GM12878 (cell line): ENCODE results near the gene IL37.

Experiments
- CTCF ChIP-seq, 3 experiments: IDR thresholded peaks in 2 of 3; conservative IDR thresholded peaks in 1 of 3; 2 replicates each; pipeline ENCODE4 v1.5.1; 2011; ENCODE audit warnings: low read depth in 3 of 3, low read length in 3 of 3, mild to moderate bottlenecking in 3 of 3, control low read depth in 2 of 3, moderate library complexity in 2 of 3, inconsistent platforms in 1 of 3, mixed read lengths in 1 of 3; ENCODE audit not compliant: control insufficient read depth in 2 of 3, insufficient read depth in 1 of 3; ENCODE audit errors: extremely low read depth in 1 of 3
- MEF2A ChIP-seq: IDR thresholded peaks from 2 replicates; pipeline ENCODE4 v1.6.1; 2011; ENCODE audit warnings: low read depth, mild to moderate bottlenecking, low read length, moderate library complexity; ENCODE audit not compliant: insufficient read depth
- POLR2A ChIP-seq: IDR thresholded peaks from 2 replicates; pipeline ENCODE4 v1.6.1; 2011; ENCODE audit warnings: low read depth, mild to moderate bottlenecking, low read length
- POLR2AphosphoS5 ChIP-seq: IDR thresholded peaks from 2 replicates; pipeline ENCODE4 v1.6.1; 2011; ENCODE audit warnings: mild to moderate bottlenecking, low read length, inconsistent platforms
- RAD51 ChIP-seq: fragments of 450-650 bp; IDR thresholded peaks from 2 replicates; pipeline ENCODE4 v1.6.1; 2016; ENCODE audit warnings: moderate library complexity, mild to moderate bottlenecking, inconsistent platforms
- RCOR1 ChIP-seq: conservative IDR thresholded peaks from 2 replicates; pipeline ENCODE4 v1.6.1; 2012; ENCODE audit warnings: low read depth, low read length, improper control_type of control experiment
- REST ChIP-seq: IDR thresholded peaks from 2 replicates; pipeline ENCODE4 v1.6.1; 2012; ENCODE audit warnings: mild to moderate bottlenecking, low read depth, low read length
- SRF ChIP-seq, 2 experiments: IDR thresholded peaks; 2 replicates each; pipeline ENCODE4 v1.6.1; 2011; ENCODE audit warnings: low read depth in 2 of 2, low read length in 2 of 2, mild to moderate bottlenecking in 1 of 2, moderate library complexity in 1 of 2
- TCF12 ChIP-seq: IDR thresholded peaks from 2 replicates; pipeline ENCODE4 v1.6.1; 2011; ENCODE audit warnings: low read depth, mild to moderate bottlenecking, low read length
- TF ChIP-seq, protein P1 (sequence below): fragments of 450-650 bp; formaldehyde crosslinking; IDR thresholded peaks from 2 replicates; pipeline ENCODE4 v1.5.0; 2022; ENCODE audit warnings: mild to moderate bottlenecking, missing genetic modification characterization

GRCh38 chr2:112921982-112922381 lies 11.0 kb downstream of the IL37 start:
- TF ChIP-seq CTCF (IDR thresholded peaks at IDR 0.05 in 2 of 3, conservative IDR thresholded peaks at IDR 0.05 in 1 of 3; ENCODE audit: control insufficient read depth in 2 of 3, extremely low read depth in 1 of 3, insufficient read depth in 1 of 3, low read depth in 3 of 3, low read length in 3 of 3), result no peak
- no peak for TF ChIP-seq MEF2A
- TF ChIP-seq, protein P1, sequence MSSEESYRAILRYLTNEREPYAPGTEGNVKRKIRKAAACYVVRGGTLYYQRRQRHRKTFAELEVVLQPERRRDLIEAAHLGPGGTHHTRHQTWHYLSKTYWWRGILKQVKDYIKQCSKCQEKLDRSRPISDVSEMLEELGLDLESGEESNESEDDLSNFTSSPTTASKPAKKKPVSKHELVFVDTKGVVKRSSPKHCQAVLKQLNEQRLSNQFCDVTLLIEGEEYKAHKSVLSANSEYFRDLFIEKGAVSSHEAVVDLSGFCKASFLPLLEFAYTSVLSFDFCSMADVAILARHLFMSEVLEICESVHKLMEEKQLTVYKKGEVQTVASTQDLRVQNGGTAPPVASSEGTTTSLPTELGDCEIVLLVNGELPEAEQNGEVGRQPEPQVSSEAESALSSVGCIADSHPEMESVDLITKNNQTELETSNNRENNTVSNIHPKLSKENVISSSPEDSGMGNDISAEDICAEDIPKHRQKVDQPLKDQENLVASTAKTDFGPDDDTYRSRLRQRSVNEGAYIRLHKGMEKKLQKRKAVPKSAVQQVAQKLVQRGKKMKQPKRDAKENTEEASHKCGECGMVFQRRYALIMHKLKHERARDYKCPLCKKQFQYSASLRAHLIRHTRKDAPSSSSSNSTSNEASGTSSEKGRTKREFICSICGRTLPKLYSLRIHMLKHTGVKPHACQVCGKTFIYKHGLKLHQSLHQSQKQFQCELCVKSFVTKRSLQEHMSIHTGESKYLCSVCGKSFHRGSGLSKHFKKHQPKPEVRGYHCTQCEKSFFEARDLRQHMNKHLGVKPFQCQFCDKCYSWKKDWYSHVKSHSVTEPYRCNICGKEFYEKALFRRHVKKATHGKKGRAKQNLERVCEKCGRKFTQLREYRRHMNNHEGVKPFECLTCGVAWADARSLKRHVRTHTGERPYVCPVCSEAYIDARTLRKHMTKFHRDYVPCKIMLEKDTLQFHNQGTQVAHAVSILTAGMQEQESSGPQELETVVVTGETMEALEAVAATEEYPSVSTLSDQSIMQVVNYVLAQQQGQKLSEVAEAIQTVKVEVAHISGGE (CRISPR knock-in tag), result no peak
- TF ChIP-seq REST, result no peak
- TF ChIP-seq POLR2A, result no peak
- no peak for TF ChIP-seq SRF (IDR thresholded peaks at IDR 0.05; ENCODE audit: low read depth in 2 of 2, low read length in 2 of 2)
- no peak for TF ChIP-seq TCF12
- no peak for TF ChIP-seq RCOR1
- no peak for TF ChIP-seq POLR2AphosphoS5
- TF ChIP-seq RAD51, result no peak
